GM12878 (cell line): ENCODE measurements around the gene CRHR2. TPM values are rescaled to one million over a fixed set of nuclear protein-coding genes. Genes with fewer than 3 reads are reported as not detected.

Experiments
- ATAC-seq: fragments of 200-7000 bp; cut with Tn5 transposase; 3 replicates; pipeline ENCODE4 v1.9.1; 2020; ENCODE audit warnings: mild to moderate bottlenecking, moderate library complexity
- BruUV-seq: library from RNA; stranded (reverse); fragments of 400-500 nt; replicated peaks from 2 replicates; lab custom pipeline; 2021; lab: Mats Ljungman, UMichigan
- CTCF ChIA-PET: fragments of 300-600 bp; sonication (Branson Sonifier 250); formaldehyde crosslinking; extraction: SDS; loops from one replicate; lab custom pipeline; 2021; ENCODE audit warnings: inconsistent platforms; lab: Yijun Ruan, JAX
- POLR2A ChIA-PET: fragments of 350-600 bp; formaldehyde crosslinking; extraction: SDS; loops from one replicate; lab custom pipeline; 2021; ENCODE audit warnings: inconsistent platforms; lab: Charles Lee
- RAD21 ChIA-PET: fragments of 300-600 bp; sonication (Branson Sonifier 250); formaldehyde crosslinking; loops from one replicate; lab custom pipeline; 2023; ENCODE audit warnings: antibody characterized with exemption; ENCODE audit not compliant: unreplicated experiment; lab: Charles Lee
- SMC1A ChIA-PET: fragments of 300-600 bp; sonication (Branson Sonifier 250); formaldehyde crosslinking; loops from one replicate; lab custom pipeline; 2023; ENCODE audit not compliant: unreplicated experiment, uncharacterized antibody; lab: Charles Lee
- DNase-seq: peaks from one replicate; pipeline ENCODE4 v3.0.0-alpha.2; 2011; ENCODE audit warnings: low read depth, low spot score
- FAIRE-seq: peaks from 3 replicates; lab custom pipeline; 2011; peaks lifted over from hg19 to GRCh38; lab: Jason Lieb, UNC
- H2AFZ ChIP-seq: 2 replicates; pipeline ENCODE4 v1.6.0; 2011; ENCODE audit warnings: low read depth, low read length, control low read depth; ENCODE audit not compliant: control insufficient read depth
- H3K27ac ChIP-seq: 2 replicates; pipeline ENCODE4 v1.5.1; 2011; ENCODE audit warnings: control low read depth; ENCODE audit not compliant: control insufficient read depth, insufficient read depth
- H3K27me3 ChIP-seq, 2 experiments: replicated peaks in 1 of 2; 2 replicates each; pipeline versions ENCODE4 v1.6.0 to v1.6.1; 2011; ENCODE audit warnings: low read length in 1 of 2; ENCODE audit not compliant: control insufficient read depth in 2 of 2, insufficient read depth in 2 of 2
- H3K36me3 ChIP-seq, 2 experiments: 2 replicates each; pipeline ENCODE4 v1.5.1; 2011; ENCODE audit warnings: low read length in 1 of 2; ENCODE audit not compliant: control insufficient read depth in 2 of 2, insufficient read depth in 2 of 2
- H3K4me1 ChIP-seq: 2 replicates; pipeline ENCODE4 v1.6.1; 2011; ENCODE audit warnings: mild to moderate bottlenecking, low read length, moderate library complexity, mixed read lengths; ENCODE audit not compliant: control insufficient read depth, insufficient read depth
- H3K4me2 ChIP-seq: 2 replicates; pipeline ENCODE4 v1.6.0; 2011; ENCODE audit warnings: control low read depth; ENCODE audit not compliant: control insufficient read depth, insufficient read depth
- H3K4me3 ChIP-seq: fragments of 200-600 bp; sonication (generic); 2 replicates; pipeline ENCODE4 v1.5.1; 2016
- H3K79me2 ChIP-seq: 2 replicates; pipeline ENCODE4 v1.6.0; 2011; ENCODE audit warnings: low read length; ENCODE audit not compliant: control insufficient read depth, insufficient read depth
- H3K9ac ChIP-seq: 2 replicates; pipeline ENCODE4 v1.8.0; 2011; ENCODE audit warnings: low read length, control low read depth, mixed read lengths; ENCODE audit not compliant: control insufficient read depth, insufficient read depth
- H3K9me3 ChIP-seq: replicated peaks from 3 replicates; pipeline ENCODE4 v1.5.1; 2011; ENCODE audit warnings: mild to moderate bottlenecking, low read length; ENCODE audit not compliant: control insufficient read depth, insufficient read depth
- H4K20me1 ChIP-seq: 2 replicates; pipeline ENCODE4 v1.6.0; 2011; ENCODE audit not compliant: control insufficient read depth, insufficient read depth
- BMI1 ChIP-seq: fragments of 450-650 bp; IDR thresholded peaks from 2 replicates; pipeline ENCODE4 v1.6.1; 2016; ENCODE audit warnings: mild to moderate bottlenecking, moderate library complexity, borderline replicate concordance
- CBFB ChIP-seq: IDR thresholded peaks from 2 replicates; pipeline ENCODE4 v1.6.1; 2016; ENCODE audit warnings: antibody characterized with exemption, low read depth
- CHD2 ChIP-seq: IDR thresholded peaks from 2 replicates; pipeline ENCODE4 v1.6.1; 2011; ENCODE audit warnings: low read depth, low read length, improper control_type of control experiment, borderline replicate concordance
- ETV6 ChIP-seq, 2 experiments: fragments of 450-650 bp in 1 of 2; IDR thresholded peaks in 1 of 2; conservative IDR thresholded peaks in 1 of 2; 2 replicates each; pipeline ENCODE4 v1.6.1; 2014; ENCODE audit warnings: antibody characterized with exemption in 1 of 2, borderline replicate concordance in 1 of 2, low read depth in 1 of 2, mild to moderate bottlenecking in 1 of 2, moderate library complexity in 1 of 2
- EZH2 ChIP-seq: IDR thresholded peaks from 2 replicates; pipeline ENCODE4 v1.6.1; 2012; ENCODE audit warnings: low read depth, mild to moderate bottlenecking, control low read depth, inconsistent platforms, low read length, borderline replicate concordance; ENCODE audit not compliant: control insufficient read depth
- KDM1A ChIP-seq: fragments of 200-600 bp; sonication (generic); IDR thresholded peaks from 2 replicates; pipeline ENCODE4 v1.6.1; 2016; ENCODE audit warnings: borderline replicate concordance
- MEF2B ChIP-seq: fragments of 450-650 bp; IDR thresholded peaks from 2 replicates; pipeline ENCODE4 v1.6.1; 2018; ENCODE audit warnings: mild to moderate bottlenecking, moderate library complexity; ENCODE audit not compliant: partially characterized antibody, poor library complexity, severe bottlenecking
- MXI1 ChIP-seq: fragments of 150-350 bp; IDR thresholded peaks from 2 replicates; pipeline ENCODE4 v1.6.1; 2011; ENCODE audit warnings: low read depth, mild to moderate bottlenecking, inconsistent platforms, low read length, improper control_type of control experiment
- PAX8 ChIP-seq: fragments of 450-650 bp; IDR thresholded peaks from 2 replicates; pipeline ENCODE4 v1.6.1; 2017; ENCODE audit warnings: mild to moderate bottlenecking, moderate library complexity
- RBBP5 ChIP-seq: fragments of 200-600 bp; sonication (generic); conservative IDR thresholded peaks from 2 replicates; pipeline ENCODE4 v1.6.1; 2016
- RUNX3 ChIP-seq: IDR thresholded peaks from 2 replicates; pipeline ENCODE4 v1.6.1; 2012; ENCODE audit warnings: low read length, inconsistent platforms
- SRF ChIP-seq, 2 experiments: IDR thresholded peaks; 2 replicates each; pipeline ENCODE4 v1.6.1; 2011; ENCODE audit warnings: low read depth in 2 of 2, low read length in 2 of 2, mild to moderate bottlenecking in 1 of 2, moderate library complexity in 1 of 2
- ZNF274 ChIP-seq: IDR thresholded peaks from one replicate; pipeline ENCODE4 v1.8.0; 2011; ENCODE audit not compliant: insufficient read length, insufficient read depth
- WGBS: methylation state at CpG from one replicate; pipeline ENCODE4 v1.1.6; 2016; ENCODE audit warnings: low lambda C conversion rate; ENCODE audit not compliant: insufficient replicate concordance, insufficient coverage; ENCODE audit errors: missing lambda C conversion rate; 5-methylcytosine and 5-hydroxymethylcytosine counted together
- in situ Hi-C: fragments of 300-500 bp; cut with MboI; formaldehyde crosslinking; loops from 9 replicates; pipeline ENCODE4 v1.14.3; 2018; ENCODE audit warnings: mixed read lengths
- intact Hi-C: fragments of 100-400 bp; cut with micrococcal nuclease; formaldehyde crosslinking; loops from one replicate; pipeline ENCODE4 v1.14.2; 2022; ENCODE audit not compliant: unreplicated experiment
- polyA plus RNA-seq, 11 experiments: library from polyadenylated mRNA; depleted of rRNA in 4 of 11; unstranded in 6 of 11; stranded (reverse) in 5 of 11; fragments of >200 nt; fragmentation: Nextera tagmentation in 4 of 11; fragmentation: Illumina TruSeq in 1 of 11; extraction: Ambion mirVana in 4 of 11; extraction: Trizol in 1 of 11; gene quantifications; 1 replicate in 1 of 11; 2 replicates in 10 of 11; pipeline versions ENCODE4 v1.2.1 to v1.2.3, GENCODE V29; 2011 to 2016; ENCODE audit warnings: inconsistent platforms in 2 of 11, missing spikeins in 2 of 11, low read depth in 1 of 11
- total RNA-seq, 4 experiments: library from RNA; depleted of rRNA in 3 of 4; stranded (reverse); fragments of >200 nt in 3 of 4; fragmentation: Illumina TruSeq in 1 of 4; extraction: Trizol in 1 of 4; gene quantifications; 2 replicates each; pipeline versions ENCODE4 v1.2.1 to v1.2.3, GENCODE V29; 2013 to 2021
- TF ChIP-seq, protein P1 (sequence below): fragments of 450-650 bp; IDR thresholded peaks from 2 replicates; pipeline ENCODE4 v1.6.1; 2017; ENCODE audit warnings: mild to moderate bottlenecking, moderate library complexity
- TF ChIP-seq, protein P2 (sequence below): fragments of 450-650 bp; IDR thresholded peaks from 2 replicates; pipeline ENCODE4 v1.6.1; 2016; ENCODE audit warnings: mild to moderate bottlenecking, moderate library complexity, borderline replicate concordance
- TF ChIP-seq, protein P3 (sequence below): fragments of 450-650 bp; IDR thresholded peaks from 2 replicates; pipeline ENCODE4 v1.6.1; 2016; ENCODE audit warnings: mild to moderate bottlenecking

Gene CRHR2
- total and polyA plus RNA-seq, 10 of the 15 experiments (the other 5 are each of a cell fraction or from before 2014, with no cell fraction given), result not detected

DNA sequence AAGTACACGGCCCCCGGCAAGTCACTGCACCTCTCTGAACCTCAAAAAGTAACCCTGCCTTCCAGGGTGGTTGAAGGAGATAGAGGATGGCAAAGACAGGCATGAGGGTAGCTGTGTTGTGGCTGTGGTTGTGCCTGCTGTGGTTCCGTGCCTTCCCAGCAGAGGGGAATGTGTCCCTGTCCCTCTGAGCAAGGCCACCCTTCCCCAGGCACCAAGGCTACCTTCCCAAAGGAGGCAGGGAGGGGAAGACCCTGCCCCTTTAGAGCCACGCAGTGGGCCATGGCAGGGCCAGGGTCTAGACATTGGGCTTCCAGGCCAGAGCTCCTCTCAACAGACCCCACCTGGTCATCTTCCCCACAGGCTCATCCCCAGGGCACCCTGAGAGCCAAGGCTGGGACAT, 18.8 kb downstream of the CRHR2 start:
- FAIRE-seq (no peak), DNase-seq (no peak)

More for the DNA sequence above, 18.8 kb downstream of the CRHR2 start:
- no peak overlapping the region for H3K9ac ChIP-seq
- 25% methylated on average over 4 of the region's 4 CpGs for WGBS
- no peaks in the 10 kb centered on the region for H3K27me3 ChIP-seq
- no peaks in the 10 kb centered on the region for H3K36me3 ChIP-seq
- BruUV-seq, result no TSS peak
- no peaks in the 10 kb centered on the region for H3K4me1 ChIP-seq
- no peak overlapping the region for H2AFZ ChIP-seq
- no peak overlapping the region for H3K4me3 ChIP-seq
- H3K27ac ChIP-seq, result no peak overlapping the region
- no peaks in the 10 kb centered on the region for H3K79me2 ChIP-seq
- no peaks in the 10 kb centered on the region for H4K20me1 ChIP-seq
- in situ Hi-C loops (no loop called here), intact Hi-C loops (no loop called here)
- ATAC-seq, result no peak
- CTCF ChIA-PET, result interaction anchor here (0.7 kb wide), 1 partner anchor 72 kb away, joined by 3 read pairs; no protein-coding TSS in a partner anchor
- H3K9me3 ChIP-seq, result no peaks in the 10 kb centered on the region
- no peak overlapping the region for H3K4me2 ChIP-seq
- RAD21 ChIA-PET, result no interaction called here
- POLR2A ChIA-PET, result no interaction called here
- SMC1A ChIA-PET, result no interaction called here
- TF ChIP-seq RUNX3, result no peak
- no peak for TF ChIP-seq MXI1
- no peak for TF ChIP-seq ETV6 (conservative IDR thresholded peaks at IDR 0.05 in 1 of 2, IDR thresholded peaks at IDR 0.05 in 1 of 2; ENCODE audit: borderline replicate concordance in 1 of 2, low read depth in 1 of 2)
- TF ChIP-seq MEF2B, result no peak
- no peak for TF ChIP-seq CBFB
- no peak for TF ChIP-seq BMI1
- TF ChIP-seq PAX8, result no peak
- TF ChIP-seq, protein P1, sequence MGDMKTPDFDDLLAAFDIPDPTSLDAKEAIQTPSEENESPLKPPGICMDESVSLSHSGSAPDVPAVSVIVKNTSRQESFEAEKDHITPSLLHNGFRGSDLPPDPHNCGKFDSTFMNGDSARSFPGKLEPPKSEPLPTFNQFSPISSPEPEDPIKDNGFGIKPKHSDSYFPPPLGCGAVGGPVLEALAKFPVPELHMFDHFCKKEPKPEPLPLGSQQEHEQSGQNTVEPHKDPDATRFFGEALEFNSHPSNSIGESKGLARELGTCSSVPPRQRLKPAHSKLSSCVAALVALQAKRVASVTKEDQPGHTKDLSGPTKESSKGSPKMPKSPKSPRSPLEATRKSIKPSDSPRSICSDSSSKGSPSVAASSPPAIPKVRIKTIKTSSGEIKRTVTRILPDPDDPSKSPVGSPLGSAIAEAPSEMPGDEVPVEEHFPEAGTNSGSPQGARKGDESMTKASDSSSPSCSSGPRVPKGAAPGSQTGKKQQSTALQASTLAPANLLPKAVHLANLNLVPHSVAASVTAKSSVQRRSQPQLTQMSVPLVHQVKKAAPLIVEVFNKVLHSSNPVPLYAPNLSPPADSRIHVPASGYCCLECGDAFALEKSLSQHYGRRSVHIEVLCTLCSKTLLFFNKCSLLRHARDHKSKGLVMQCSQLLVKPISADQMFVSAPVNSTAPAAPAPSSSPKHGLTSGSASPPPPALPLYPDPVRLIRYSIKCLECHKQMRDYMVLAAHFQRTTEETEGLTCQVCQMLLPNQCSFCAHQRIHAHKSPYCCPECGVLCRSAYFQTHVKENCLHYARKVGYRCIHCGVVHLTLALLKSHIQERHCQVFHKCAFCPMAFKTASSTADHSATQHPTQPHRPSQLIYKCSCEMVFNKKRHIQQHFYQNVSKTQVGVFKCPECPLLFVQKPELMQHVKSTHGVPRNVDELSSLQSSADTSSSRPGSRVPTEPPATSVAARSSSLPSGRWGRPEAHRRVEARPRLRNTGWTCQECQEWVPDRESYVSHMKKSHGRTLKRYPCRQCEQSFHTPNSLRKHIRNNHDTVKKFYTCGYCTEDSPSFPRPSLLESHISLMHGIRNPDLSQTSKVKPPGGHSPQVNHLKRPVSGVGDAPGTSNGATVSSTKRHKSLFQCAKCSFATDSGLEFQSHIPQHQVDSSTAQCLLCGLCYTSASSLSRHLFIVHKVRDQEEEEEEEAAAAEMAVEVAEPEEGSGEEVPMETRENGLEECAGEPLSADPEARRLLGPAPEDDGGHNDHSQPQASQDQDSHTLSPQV, result no peak
- TF ChIP-seq ZNF274, result no peak
- TF ChIP-seq, protein P2, sequence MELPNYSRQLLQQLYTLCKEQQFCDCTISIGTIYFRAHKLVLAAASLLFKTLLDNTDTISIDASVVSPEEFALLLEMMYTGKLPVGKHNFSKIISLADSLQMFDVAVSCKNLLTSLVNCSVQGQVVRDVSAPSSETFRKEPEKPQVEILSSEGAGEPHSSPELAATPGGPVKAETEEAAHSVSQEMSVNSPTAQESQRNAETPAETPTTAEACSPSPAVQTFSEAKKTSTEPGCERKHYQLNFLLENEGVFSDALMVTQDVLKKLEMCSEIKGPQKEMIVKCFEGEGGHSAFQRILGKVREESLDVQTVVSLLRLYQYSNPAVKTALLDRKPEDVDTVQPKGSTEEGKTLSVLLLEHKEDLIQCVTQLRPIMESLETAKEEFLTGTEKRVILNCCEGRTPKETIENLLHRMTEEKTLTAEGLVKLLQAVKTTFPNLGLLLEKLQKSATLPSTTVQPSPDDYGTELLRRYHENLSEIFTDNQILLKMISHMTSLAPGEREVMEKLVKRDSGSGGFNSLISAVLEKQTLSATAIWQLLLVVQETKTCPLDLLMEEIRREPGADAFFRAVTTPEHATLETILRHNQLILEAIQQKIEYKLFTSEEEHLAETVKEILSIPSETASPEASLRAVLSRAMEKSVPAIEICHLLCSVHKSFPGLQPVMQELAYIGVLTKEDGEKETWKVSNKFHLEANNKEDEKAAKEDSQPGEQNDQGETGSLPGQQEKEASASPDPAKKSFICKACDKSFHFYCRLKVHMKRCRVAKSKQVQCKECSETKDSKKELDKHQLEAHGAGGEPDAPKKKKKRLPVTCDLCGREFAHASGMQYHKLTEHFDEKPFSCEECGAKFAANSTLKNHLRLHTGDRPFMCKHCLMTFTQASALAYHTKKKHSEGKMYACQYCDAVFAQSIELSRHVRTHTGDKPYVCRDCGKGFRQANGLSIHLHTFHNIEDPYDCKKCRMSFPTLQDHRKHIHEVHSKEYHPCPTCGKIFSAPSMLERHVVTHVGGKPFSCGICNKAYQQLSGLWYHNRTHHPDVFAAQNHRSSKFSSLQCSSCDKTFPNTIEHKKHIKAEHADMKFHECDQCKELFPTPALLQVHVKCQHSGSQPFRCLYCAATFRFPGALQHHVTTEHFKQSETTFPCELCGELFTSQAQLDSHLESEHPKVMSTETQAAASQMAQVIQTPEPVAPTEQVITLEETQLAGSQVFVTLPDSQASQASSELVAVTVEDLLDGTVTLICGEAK, result no peak
- no peak for TF ChIP-seq SRF (IDR thresholded peaks at IDR 0.05; ENCODE audit: low read depth in 2 of 2, low read length in 2 of 2)
- TF ChIP-seq RBBP5, result no peak
- TF ChIP-seq KDM1A, result no peak
- TF ChIP-seq, protein P3, sequence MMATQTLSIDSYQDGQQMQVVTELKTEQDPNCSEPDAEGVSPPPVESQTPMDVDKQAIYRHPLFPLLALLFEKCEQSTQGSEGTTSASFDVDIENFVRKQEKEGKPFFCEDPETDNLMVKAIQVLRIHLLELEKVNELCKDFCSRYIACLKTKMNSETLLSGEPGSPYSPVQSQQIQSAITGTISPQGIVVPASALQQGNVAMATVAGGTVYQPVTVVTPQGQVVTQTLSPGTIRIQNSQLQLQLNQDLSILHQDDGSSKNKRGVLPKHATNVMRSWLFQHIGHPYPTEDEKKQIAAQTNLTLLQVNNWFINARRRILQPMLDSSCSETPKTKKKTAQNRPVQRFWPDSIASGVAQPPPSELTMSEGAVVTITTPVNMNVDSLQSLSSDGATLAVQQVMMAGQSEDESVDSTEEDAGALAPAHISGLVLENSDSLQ, result no peak
- no peak for TF ChIP-seq EZH2
- TF ChIP-seq CHD2, result no peak
